HCT116 (cell line): Measurements from ENCODE around the gene CCDC17.

Experiments
- EGR1 ChIP-seq: IDR thresholded peaks from 2 replicates; pipeline ENCODE4 v1.6.1; 2012; ENCODE audit warnings: low read depth
- POLR2A ChIP-seq: IDR thresholded peaks from 2 replicates; pipeline ENCODE4 v1.7.0; 2011; ENCODE audit warnings: borderline replicate concordance; ENCODE audit not compliant: insufficient read depth, insufficient read length; ENCODE audit errors: extremely low read depth
- RAD21 ChIP-seq: IDR thresholded peaks from 2 replicates; pipeline ENCODE4 v1.6.1; 2012; ENCODE audit warnings: low read depth, mild to moderate bottlenecking
- YY1 ChIP-seq: IDR thresholded peaks from 2 replicates; pipeline ENCODE4 v1.6.1; 2011; ENCODE audit warnings: low read length, low read depth, moderate library complexity, mild to moderate bottlenecking; ENCODE audit not compliant: insufficient replicate concordance; ENCODE audit errors: extremely low read depth
- ZFX ChIP-seq: fragments of 450-650 bp; IDR thresholded peaks from 2 replicates; pipeline ENCODE4 v1.6.1; 2017
- ZNF274 ChIP-seq: fragments of 200-500 bp; sonication (Bioruptor generic); IDR thresholded peaks from 2 replicates; pipeline ENCODE4 v1.6.1; 2014; ENCODE audit warnings: mild to moderate bottlenecking, low read depth, low read length, inconsistent platforms
- TF ChIP-seq, protein P1 (sequence below), 3 experiments: fragments of 200-600 bp in 1 of 3; sonication (generic) in 1 of 3; IDR thresholded peaks in 2 of 3; conservative IDR thresholded peaks in 1 of 3; 2 replicates each; pipeline ENCODE4 v1.5.1; 2012 to 2017; ENCODE audit warnings: low read depth in 2 of 3, low read length in 2 of 3, antibody characterized with exemption in 1 of 3, borderline replicate concordance in 1 of 3, control low read depth in 1 of 3, mild to moderate bottlenecking in 1 of 3, mixed read lengths in 1 of 3, mixed run types in 1 of 3, moderate library complexity in 1 of 3; ENCODE audit not compliant: insufficient read depth in 1 of 3

DNA sequence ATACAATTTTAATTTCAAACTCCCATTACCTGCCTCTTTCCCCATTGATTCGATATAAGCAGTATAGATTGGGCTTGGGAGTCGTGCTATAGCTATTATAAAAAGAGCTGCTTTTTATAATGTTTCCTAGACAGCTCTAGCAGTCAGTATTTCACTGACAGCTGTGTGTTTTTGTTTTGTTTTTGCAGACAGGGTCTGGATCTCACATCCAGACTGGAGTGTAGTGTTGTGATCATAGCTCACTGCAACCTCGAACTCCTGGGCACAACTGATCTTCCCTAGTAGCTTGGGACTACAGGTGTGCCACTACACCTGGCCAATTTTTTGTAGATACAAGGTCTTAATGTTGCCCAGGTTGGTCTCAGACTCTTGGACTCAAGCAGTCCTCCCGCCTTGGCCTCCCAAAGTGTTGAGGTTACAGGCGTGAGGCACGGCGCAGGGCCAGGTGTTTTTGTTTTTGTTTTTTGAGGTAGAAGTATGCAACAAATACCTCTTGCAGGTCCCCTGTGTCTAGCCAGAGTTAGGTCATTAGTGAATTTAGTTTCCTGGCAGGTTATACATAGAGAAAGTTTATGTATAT, 38.3 kb downstream of the CCDC17 start:
- TF ChIP-seq YY1 (no peak), ZFX (no peak), ZNF274 (no peak), POLR2A (no peak), EGR1 (no peak), RAD21 (no peak)
- TF ChIP-seq, protein P1, sequence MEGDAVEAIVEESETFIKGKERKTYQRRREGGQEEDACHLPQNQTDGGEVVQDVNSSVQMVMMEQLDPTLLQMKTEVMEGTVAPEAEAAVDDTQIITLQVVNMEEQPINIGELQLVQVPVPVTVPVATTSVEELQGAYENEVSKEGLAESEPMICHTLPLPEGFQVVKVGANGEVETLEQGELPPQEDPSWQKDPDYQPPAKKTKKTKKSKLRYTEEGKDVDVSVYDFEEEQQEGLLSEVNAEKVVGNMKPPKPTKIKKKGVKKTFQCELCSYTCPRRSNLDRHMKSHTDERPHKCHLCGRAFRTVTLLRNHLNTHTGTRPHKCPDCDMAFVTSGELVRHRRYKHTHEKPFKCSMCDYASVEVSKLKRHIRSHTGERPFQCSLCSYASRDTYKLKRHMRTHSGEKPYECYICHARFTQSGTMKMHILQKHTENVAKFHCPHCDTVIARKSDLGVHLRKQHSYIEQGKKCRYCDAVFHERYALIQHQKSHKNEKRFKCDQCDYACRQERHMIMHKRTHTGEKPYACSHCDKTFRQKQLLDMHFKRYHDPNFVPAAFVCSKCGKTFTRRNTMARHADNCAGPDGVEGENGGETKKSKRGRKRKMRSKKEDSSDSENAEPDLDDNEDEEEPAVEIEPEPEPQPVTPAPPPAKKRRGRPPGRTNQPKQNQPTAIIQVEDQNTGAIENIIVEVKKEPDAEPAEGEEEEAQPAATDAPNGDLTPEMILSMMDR (IDR thresholded peaks at IDR 0.05 in 2 of 3, conservative IDR thresholded peaks at IDR 0.05 in 1 of 3; ENCODE audit: borderline replicate concordance in 1 of 3, insufficient read depth in 1 of 3, low read depth in 2 of 3, low read length in 2 of 3): no peak
